SKM-1 treated with dmso at 0.1 percent for 144 hours (cell line): ENCODE results near the gene WTIP.
"Not testable (repeated sequence)": the region's sequence is repeated elsewhere in the genome, so short reads cannot be mapped to it uniquely, and the experiment has no call there.

Experiments
- DNase-seq: peaks from one replicate; lab custom pipeline; 2025; ENCODE audit not compliant: unreplicated experiment; lab: John Stamatoyannopoulos, UW

Gene WTIP

DNA sequence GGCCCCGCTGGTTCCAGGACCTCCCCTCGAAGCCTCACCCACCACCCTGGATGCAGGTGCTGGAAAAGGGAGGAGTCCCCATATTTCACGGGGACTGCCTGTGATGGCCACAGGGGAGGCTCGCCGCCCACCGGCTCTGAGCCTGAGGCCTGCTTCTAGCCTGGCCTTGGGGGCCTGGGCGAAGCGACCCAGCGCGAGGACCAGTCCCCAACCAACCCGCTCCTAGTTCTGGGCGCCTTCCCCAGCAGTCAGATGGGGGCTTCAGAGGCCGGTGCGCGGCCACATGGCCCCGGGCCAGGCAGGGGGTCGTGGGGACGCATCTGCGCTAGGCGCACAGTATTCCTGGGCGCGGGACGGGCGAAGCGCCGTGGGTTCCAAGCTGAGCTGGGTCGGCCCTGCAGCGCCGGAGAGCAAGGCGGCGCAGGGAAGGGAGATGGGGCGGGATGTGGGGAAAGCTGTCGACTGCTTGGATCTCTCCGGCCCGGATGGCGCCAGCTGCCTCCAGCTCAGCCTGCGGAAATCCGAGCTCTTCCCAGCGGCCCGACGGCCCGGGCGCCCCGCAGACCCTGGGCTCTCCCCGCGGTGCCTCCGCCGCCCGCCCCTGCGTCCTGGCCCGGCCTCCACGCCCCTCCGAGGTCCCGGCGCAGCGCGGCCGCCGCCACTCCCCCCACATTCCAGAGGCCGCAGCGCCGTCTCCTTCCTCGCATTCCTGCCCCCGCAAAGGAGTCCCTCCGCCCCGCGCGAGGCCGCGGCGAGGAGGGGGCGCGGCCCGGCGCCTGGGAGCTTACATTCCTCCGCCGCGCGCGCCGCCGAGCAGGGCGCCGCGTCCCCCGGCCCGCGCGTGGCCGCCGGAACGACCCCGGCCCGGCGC is at the start of gene WTIP:
WTIP (plus strand) TSS at position 788 of the 871 bp plus-strand sequence. CDS start 217 bp downstream, outside the sequence.
- no peak for DNase-seq

DNA sequence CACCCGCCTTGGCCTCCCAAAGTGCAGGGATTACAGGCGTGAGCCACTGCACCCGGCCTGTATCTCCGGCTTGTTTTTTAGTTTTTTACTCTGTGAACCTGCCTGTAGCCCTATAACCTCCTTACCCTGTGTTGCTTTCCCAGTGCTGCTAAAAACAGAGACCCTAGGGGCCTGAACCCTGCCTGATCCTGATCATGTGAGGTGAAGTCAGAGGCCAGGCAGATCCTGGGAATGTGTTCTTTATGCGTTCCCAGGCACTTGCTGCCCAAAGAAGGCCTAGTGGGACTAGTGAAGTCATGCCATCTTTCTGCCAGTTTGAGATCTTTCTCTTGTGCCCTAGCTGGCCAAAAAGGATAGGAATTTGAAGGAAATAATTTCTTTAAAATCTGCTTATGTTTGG is 48.8 kb upstream of the WTIP start:
- DNase-seq, result no peak

DNA sequence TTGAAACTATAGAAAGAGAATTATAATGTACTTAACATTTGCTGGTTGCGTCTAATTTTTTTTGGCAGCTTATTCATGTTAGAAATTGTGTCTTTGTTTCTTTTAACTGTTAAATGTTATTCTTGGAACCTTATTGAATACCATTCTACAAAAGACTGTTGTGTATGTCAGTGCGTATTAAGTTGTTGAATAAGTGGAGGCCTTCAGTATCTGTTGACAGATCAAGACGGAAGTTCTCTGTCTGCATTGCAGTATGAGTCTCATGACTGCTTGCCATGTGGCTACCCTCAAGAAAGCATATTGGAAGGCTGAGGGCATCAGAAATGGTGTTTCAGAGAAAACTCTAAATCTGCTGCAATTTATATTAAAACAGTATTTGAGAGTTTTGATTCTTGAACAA is 44.8 kb upstream of the WTIP start:
- no peak for DNase-seq

DNA sequence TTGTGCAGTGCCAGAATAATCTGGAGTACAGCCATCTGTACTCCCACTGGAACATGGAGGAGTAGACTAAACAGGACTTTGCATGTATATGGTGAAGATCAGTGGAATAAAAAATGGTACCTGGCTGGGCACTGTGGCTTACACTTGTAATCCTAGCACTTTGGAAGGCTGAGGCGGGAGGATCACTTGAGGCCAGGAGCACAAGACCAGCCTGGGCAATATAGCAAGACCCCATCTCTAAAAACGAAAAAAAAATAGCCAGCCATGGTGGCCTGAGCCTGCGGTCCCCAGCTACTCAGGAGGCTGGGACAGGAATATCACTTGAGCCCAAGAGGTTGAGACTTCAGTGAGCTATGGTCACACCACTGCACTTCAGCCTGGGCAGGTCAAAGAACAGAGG is 33.4 kb upstream of the WTIP start:
- DNase-seq, result no peak

DNA sequence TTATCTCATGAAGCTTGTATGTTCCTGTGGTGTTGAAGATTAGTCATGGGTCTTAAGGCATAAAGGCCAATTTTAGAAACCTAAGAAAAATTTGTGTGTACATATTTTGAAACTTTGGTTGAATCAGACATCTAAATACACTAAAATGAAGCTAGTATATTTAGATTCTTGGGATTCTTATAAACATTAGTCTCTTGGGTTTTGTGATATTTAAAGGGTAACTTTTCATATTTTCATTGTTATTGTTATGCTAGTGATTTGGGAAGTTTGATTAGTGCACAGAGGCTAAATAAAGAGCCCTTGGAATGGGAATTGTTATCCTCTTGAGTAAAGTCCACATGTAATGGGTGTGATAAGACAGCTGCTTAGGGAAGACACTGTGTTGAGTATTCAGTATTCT is 28.8 kb upstream of the WTIP start:
- no peak for DNase-seq

DNA sequence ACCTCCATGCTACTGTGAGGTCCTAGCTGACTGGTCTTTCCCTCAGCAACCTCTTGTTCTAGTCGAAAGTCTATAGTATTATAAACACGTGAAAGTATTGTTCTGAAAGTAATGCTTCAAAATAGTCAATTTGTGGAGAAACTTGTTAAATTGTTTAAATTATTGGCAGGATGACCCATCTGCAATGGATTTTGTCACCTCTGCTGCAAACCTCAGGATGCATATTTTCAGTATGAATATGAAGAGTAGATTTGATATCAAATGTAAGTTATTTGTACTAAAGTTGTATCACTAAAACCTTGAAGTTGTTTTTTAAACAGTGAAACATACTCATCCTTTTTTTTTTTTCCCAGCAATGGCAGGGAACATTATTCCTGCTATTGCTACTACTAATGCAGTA is 27.5 kb upstream of the WTIP start:
- DNase-seq, result no peak

DNA sequence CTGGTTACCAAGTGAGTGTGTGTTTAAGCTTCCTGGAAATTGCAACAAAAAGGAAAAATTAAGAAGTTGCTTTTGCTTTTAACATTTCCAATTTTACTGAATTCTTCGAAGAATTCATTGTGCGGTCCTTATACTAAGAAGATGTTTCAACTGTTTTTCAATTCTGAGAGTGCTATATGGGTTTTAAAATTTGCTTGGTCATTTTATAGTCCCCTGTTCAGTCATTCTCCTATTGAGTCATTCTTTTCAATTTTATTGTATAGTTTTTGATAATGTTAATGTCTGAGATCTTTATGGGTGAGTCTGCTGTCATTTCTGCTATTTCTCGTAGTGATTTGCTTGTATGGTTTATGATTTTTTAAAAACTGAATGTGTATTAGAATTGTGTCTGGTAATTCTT is 26.9 kb upstream of the WTIP start:
- no peak for DNase-seq

DNA sequence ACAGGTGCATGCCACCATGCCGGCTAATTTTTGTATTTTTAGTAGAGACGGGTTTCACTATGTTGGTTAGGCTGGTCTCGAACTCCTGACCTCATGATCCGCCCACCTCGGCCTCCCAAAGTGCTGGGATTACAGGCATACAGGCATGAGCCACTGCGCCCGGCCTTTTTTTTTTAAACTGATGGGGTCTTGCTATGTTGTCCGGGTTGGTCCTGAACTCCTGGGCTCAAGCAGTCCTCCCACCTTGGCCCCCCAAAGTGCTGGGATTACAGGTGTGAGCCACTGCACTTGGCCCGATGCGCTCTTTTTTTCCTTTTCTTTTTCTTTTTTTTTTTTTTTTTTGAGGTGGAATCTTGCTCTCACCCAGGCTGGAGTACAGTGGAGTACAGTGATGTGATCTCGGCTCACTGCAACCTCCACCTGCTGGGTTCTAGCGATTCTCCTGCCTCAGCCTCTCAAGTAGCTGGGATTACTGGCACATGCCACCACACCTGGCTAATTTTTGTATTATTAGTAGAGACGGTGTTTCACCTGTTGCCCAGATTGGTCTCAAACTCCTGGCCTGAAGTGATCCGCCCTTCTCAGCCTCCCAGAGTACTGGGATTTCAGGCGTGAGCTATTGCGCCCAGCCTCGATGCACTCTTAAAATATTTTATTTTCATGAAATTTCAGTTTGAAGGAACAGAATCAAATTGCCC is 25.6 kb upstream of the WTIP start:
- DNase-seq, result not testable (repeated sequence)

DNA sequence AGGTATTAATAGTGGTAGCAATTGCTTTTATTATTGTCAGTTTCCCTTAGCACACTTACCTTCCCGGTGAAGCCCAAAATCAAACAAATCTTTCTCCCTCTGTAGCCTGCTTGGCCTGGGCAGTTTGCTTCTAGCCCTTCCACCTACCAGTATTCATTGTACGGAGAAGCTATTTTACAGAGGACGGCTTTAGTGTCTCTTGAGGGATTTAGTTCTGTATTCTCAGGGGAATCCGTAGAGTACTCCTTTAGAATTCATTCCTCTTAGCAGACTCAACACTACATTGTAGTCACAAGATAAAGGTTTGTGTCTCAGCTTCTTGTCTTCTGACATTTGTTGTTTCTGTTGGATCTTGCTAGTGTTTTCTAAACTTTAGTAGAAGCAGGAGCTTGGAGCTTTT is 24.1 kb upstream of the WTIP start:
- no peak for DNase-seq

DNA sequence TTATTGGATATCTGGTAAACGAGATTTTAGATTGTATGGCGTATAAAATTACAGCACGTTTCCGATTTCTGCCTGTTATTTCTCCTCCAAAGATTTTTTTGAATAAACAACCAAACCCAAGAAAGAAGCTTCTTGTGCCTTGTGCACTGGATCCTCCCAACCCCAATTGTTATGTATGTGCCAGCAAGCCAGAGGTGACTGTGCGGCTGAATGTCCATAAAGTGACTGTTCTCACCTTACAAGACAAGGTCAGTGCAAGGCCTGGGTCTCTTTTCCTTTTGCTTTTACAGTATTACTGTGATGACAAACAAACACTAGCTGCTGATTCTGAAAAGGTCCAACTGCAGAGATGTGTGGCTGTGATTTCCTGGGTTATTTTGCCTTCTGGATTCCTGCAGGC is 22.9 kb upstream of the WTIP start:
- no peak for DNase-seq

DNA sequence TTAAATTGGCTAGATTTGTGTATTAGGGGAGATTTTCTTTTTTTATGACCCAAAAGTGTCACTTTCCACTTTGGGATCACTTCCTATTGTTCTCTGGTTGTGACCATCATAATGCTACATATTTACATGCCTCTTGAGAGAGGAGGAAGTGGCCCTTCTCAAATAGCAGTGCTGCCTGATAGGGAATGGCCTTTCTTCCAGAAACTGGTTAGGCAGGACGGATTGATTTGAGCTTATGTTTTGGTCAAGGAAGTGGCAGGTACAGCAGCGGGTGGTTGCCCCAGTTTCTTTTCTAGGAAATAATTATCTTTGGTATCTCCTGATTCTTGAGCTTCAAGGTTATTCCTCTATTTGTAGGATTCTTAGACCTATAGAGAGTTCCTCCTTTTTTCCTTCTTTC is 21.9 kb upstream of the WTIP start:
- DNase-seq, result no peak

DNA sequence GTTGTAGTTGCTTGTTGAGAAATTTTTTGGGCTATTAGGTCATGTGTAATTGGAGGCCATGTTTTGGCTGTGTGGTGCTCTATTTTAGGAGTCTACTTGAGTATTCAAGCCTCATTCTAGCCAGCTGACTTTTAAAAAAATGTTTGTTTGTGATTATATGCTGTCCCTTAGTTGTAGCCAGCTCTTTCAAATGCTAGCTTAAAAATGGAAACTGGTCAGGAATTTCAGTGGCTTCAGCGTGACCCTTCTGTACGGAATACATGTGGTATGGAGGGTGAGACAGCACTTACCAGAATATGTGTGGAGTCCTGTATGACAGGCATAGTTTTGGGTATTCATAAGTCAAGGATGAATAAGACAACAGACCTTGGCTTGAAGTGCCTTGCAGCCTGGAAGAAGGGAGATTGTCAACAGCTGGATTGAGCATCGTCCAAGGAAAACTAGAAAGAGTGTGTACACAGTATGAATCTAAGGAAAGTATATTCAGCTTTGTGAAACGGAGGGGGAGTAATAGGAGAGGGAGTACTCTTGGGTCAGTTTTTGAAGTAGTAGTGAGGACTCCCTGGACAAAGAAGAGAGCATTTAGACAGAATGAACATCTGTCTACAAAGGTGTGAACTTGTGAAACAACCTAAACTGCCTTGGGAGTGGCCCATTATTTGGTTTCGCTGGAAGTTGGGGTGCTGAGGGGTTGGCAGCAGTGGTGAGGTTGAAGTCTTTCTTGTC is 20.0 kb upstream of the WTIP start:
- no peak for DNase-seq

DNA sequence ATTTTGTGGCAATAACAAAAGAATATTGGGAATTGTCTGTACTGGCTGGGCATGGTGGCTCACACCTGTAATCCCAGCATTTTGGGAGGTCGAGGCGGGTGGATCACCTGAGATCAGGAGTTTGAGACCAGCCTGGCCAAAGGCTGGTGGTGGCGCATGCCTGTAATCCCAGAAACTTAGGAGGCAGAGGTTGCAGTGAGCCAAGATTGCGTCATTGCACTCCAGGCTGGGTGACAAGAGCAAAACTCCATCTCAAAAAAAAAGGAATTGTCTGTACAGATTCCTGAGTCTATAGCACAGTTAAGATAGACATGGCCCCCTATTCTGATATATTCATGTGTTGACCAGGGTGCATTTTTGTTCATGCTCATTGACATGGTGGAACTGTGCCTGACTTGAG is 16.8 kb upstream of the WTIP start:
- DNase-seq, result not testable (repeated sequence)

DNA sequence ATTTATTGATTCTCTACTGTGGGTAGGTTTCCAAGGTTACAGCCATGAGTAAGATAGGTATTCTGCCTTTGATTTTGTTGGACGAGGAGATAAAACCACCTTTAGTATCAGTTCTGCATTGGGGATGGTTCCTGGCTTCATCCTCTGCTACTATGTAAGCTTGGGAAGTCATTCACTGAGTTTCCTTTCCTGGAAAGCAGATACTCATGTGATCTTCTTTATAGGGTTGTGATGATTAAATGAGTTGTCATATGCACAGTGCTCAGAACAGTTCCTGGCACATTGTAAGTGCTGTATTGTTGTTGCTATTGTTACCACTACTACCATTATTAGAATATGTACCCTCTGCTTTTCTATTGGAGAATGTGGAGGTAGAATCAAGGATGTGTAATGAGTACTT is 13.1 kb upstream of the WTIP start:
- no peak for DNase-seq

DNA sequence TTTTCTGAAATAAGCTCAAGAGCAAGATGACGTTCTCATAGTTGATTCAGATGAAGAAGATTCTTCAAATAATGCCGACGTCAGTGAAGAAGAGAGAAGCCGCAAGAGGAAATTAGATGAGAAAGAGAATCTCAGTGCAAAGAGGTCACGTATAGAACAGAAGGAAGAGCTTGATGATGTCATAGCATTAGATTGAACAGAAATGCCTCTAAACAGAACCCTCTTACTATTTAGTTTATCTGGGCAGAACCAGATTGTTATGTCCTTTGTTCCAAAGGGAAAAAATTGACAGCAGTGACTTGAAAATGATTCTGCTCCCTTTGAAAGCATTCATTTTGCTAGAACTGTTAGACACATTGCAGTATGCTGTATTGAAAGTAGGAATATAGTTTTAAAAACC is 12.5 kb upstream of the WTIP start:
- not testable (repeated sequence) for DNase-seq

DNA sequence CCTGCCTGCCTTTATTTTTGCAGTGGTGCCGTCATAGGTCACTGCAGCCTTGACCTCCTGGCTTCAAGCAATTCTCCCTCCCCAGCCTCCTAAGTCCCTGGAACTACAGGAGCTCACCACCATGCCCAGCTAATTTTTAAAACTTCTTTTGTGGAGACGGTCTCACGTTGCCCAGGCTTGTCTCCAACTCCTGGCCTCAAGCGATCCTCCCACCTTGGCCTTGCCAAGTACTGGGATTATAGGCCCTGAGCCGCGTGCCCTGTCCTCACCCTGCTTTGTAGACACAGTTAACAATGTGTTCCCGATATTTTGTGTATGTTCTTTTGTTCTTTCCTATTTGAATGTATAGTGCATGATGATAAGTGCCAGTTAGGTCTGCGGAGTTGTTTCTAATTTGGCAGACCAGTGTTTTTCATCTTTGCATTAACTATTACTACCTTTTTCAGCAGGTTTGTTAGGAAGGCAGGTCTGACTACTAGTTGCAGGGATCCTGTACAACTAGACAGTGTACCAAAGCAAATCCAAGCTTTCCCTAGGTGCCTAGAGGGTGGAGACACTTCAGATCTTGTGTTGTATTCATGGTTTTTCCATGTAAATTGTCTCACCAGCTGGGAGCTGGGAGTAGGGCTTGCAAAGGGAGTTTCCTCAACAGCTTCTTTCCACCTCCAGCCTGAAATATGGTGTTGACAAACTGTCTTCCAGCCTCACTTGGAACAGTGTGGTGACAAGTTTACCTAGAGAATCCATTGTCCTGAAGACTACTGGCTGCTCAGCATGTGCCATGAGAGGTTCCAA is 9.5 kb upstream of the WTIP start:
- no peak for DNase-seq

DNA sequence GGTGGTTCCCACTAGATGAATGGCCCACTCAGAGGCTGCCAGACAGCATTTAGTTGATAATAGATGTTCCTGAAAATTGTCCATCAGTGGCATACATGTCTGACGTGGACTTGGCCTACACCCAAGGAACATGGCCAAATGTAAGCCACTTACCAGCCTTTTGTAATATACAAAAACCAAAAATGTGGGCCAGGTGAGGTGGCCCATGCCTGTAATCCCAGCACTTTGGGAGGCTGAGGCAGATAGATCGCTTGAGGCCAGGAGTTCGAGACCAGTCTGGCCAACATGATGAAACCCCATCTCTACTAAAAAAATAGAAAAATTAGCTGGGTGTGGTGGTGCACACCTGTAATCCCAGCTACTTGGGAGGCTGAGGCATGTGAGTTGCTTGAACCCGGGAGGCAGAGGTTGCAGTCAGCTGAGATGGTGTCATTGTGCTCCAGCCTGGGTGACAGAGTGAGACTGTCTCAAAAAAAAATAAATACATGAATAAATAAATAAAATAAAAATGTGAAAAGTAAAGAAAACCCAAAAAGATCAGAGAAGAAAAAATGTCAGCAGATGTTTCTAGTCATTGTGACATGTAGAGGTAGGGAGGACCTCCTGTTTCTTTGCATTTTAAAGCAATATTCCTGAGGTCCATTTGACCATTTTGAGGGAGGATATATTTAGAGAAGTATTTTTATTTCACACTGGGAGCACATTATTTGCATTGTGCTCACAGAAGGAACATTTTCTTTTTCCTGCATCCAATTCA is 7.1 kb upstream of the WTIP start:
- DNase-seq, result no peak

DNA sequence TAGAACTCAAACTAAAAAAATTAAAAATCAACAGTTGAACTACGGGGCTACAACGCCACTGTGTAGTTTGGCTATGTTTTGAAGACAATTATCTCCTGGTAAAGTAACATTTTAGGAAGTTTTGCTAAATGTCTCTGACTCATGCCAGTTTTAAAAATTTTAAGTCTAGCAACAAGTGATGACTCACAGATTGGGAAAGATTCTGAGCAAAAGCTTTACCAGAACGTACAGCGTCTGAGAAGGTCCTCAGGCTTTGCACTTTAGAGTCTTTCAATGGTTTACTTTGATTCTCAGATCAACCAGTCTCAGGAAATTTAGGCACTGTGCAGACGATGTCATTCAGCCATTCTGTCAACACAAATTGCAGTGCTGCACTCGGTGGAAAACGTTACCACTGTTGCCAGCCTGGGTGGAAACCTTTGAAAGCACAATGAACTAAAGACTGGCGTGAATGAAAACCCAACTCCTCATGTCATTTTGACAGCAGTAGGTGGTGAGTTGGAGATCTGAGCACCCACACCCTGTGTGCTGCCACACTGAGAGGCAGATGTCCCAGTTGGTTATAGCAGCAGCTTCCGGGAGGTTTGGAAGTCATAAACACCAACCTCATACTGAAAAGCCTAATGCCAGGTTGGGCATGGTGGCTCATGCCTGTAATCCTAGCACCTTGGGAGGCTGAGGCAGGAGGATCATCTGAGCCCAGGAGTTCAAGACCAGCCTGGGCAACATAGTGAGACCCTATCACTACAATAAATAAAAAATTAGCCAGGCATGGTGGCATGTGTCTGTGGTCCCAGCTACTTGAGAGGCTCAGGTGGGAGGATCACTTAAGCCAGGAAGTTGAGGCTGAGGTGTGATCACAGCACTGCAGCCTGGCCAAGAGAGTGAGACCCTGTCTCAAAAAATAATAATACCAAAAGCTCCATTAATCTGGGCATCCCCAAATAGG is 6.3 kb upstream of the WTIP start:
- peak; percentile 30 for DNase-seq

DNA sequence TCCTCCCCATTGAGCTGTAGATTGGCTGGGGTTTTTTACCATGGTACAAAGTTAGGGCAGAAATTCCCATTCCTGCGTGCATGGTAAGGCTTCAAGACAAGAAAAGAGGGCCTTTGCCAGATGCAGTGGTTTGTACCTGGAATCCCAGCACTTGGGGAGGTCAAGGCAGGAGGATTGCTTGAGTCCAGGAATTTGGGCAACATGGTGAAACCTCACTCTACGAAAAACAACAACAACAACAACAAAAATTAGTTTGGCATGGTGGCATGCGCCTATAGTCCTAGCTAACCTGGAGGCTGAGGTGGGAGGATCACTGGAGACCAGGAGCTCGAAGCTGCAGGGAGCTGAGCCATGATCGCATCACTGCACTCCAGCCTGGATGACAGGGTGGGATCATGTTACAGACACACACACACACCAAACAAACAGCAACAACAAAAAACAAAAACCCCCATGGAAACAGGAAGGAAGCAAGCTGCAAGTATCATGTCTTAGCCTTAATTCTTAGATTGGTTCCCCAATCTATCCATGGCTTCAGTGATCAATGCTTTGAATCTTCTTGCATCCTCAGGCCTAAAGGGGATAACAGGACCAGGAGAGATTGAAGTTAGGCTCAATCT is 5.5 kb upstream of the WTIP start:
- no peak for DNase-seq
